Gastroesophageal sphincter (tissue), 3 donors: ENCODE measurements around the gene LPP.

Experiments
- CTCF ChIP-seq, 4 experiments: fragments of 200-600 bp in 2 of 4; fragments of 450-650 bp in 2 of 4; sonication (generic) in 1 of 4; IDR thresholded peaks; one replicate each; pipeline ENCODE4 v1.5.1; 2017 to 2019; ENCODE audit warnings: antibody characterized with exemption in 4 of 4, mild to moderate bottlenecking in 2 of 4, moderate library complexity in 2 of 4
- EP300 ChIP-seq: sonication (generic); formaldehyde crosslinking; IDR thresholded peaks from one replicate; pipeline ENCODE4 v1.6.1; 2017; ENCODE audit warnings: antibody characterized with exemption, mild to moderate bottlenecking
- POLR2A ChIP-seq, 2 donors: fragments of 450-650 bp; IDR thresholded peaks; one replicate each; pipeline ENCODE4 v1.6.1; 2017; ENCODE audit warnings: antibody characterized with exemption in 2 of 2, mild to moderate bottlenecking in 2 of 2, moderate library complexity in 1 of 2
- POLR2AphosphoS5 ChIP-seq: sonication (generic); formaldehyde crosslinking; IDR thresholded peaks from one replicate; pipeline ENCODE4 v1.6.1; 2017; ENCODE audit warnings: antibody characterized with exemption

- no peak for TF ChIP-seq CTCF (IDR thresholded peaks at IDR 0.05)
- no peak for TF ChIP-seq POLR2A (IDR thresholded peaks at IDR 0.05)
- no peak for TF ChIP-seq POLR2AphosphoS5
- TF ChIP-seq EP300 = no peak
Observed at GRCh38 chr3:188680605-188681004, 526.6 kb downstream of the LPP start.
